Measurements from ENCODE around the gene CENPP. TPM values are rescaled to one million over a fixed set of nuclear protein-coding genes. Genes with fewer than 3 reads are reported as not detected.

Gene CENPP
- total RNA-seq, 1 experiment from 2014 or later, result 8.3 TPM

- Histone ChIP-seq H3K27ac (ENCODE audit: low read length) (no peak overlapping the region), H2AFZ (ENCODE audit: low read length) (no peak overlapping the region), H3K4me3 (ENCODE audit: low read length) (no peak overlapping the region), H3K9ac (ENCODE audit: low read length) (no peak overlapping the region), H3K27me3 (ENCODE audit: low read length) (no peaks in the 10 kb centered on the region), H3K4me1 (ENCODE audit: insufficient read depth, low read length) (no peaks in the 10 kb centered on the region), H3K9me3 (ENCODE audit: low read length) (no peaks in the 10 kb centered on the region), H3K79me2 (ENCODE audit: low read length) (no peaks in the 10 kb centered on the region), H4K20me1 (ENCODE audit: low read length) (no peaks in the 10 kb centered on the region), H3K9me2 (replicated peaks; ENCODE audit: low read length) (no peaks in the 10 kb centered on the region), H3K36me3 (ENCODE audit: low read depth, low read length) (0 out of 2 replicates have a peak, but pooled peaks cover 3% of the 10 kb centered on the region), H3K4me2 (ENCODE audit: low read length) (no peak overlapping the region), H3F3A (ENCODE audit: low read length, unreplicated experiment) (no peaks in the 10 kb centered on the region)
- ATAC-seq (no peak), DNase-seq (no peak)
- no TSS peak for BruUV-seq (replicated peaks)
- intact Hi-C loops (cut with micrococcal nuclease), result no loop called here
- POLR2A ChIA-PET (ENCODE audit: unreplicated experiment), result no interaction called here
- TF ChIP-seq CTCF (conservative IDR thresholded peaks at IDR 0.05; ENCODE audit: low read depth, low read length), result no peak
- no peak for TF ChIP-seq EZH2 (IDR thresholded peaks at IDR 0.05; ENCODE audit: low read length, unreplicated experiment)
- no peak for TF ChIP-seq EZH2phosphoT487 (IDR thresholded peaks at IDR 0.05; ENCODE audit: borderline replicate concordance, low read length)
- CTCF ChIA-PET, result no interaction called here
Measured at GRCh38 chr9:92607088-92607487, 281.3 kb downstream of the CENPP start.

- H3K9ac ChIP-seq (ENCODE audit: low read length), result no peak overlapping the region
- 0 out of 2 replicates have a peak, but pooled peaks cover 3% of the 10 kb centered on the region for H3K36me3 ChIP-seq (ENCODE audit: low read depth, low read length)
- no peak for DNase-seq
- no peaks in the 10 kb centered on the region for H4K20me1 ChIP-seq (ENCODE audit: low read length)
- no TSS peak for BruUV-seq (replicated peaks)
- TF ChIP-seq EZH2phosphoT487 (IDR thresholded peaks at IDR 0.05; ENCODE audit: borderline replicate concordance, low read length) (no peak), CTCF (conservative IDR thresholded peaks at IDR 0.05; ENCODE audit: low read depth, low read length) (no peak), EZH2 (IDR thresholded peaks at IDR 0.05; ENCODE audit: low read length, unreplicated experiment) (no peak)
- ATAC-seq, result no peak
- no peak overlapping the region for H3K4me2 ChIP-seq (ENCODE audit: low read length)
- intact Hi-C loops (cut with micrococcal nuclease), result no loop called here
- no peaks in the 10 kb centered on the region for H3K27me3 ChIP-seq (ENCODE audit: low read length)
- H2AFZ ChIP-seq (ENCODE audit: low read length), result no peak overlapping the region
- no peak overlapping the region for H3K4me3 ChIP-seq (ENCODE audit: low read length)
- H3K9me3 ChIP-seq (ENCODE audit: low read length), result no peaks in the 10 kb centered on the region
- CTCF ChIA-PET, result no interaction called here
- no peaks in the 10 kb centered on the region for H3K79me2 ChIP-seq (ENCODE audit: low read length)
- H3F3A ChIP-seq (ENCODE audit: low read length, unreplicated experiment), result no peaks in the 10 kb centered on the region
- no peaks in the 10 kb centered on the region for H3K9me2 ChIP-seq (replicated peaks; ENCODE audit: low read length)
- POLR2A ChIA-PET (ENCODE audit: unreplicated experiment), result no interaction called here
- H3K27ac ChIP-seq (ENCODE audit: low read length), result no peak overlapping the region
- H3K4me1 ChIP-seq (ENCODE audit: insufficient read depth, low read length), result no peaks in the 10 kb centered on the region
Measured at GRCh38 chr9:92607773-92608172, 282.0 kb downstream of the CENPP start.

GRCh38 chr9:92608241-92608908 is 282.6 kb downstream of the CENPP start:
- TF ChIP-seq EZH2 (IDR thresholded peaks at IDR 0.05; ENCODE audit: low read length, unreplicated experiment), result no peak
- no peak for TF ChIP-seq EZH2phosphoT487 (IDR thresholded peaks at IDR 0.05; ENCODE audit: borderline replicate concordance, low read length)
- no peak for TF ChIP-seq CTCF (conservative IDR thresholded peaks at IDR 0.05; ENCODE audit: low read depth, low read length)
- Histone ChIP-seq H3K79me2 (ENCODE audit: low read length) (no peaks in the 10 kb centered on the region), H3K36me3 (ENCODE audit: low read depth, low read length) (0 out of 2 replicates have a peak, but pooled peaks cover 3% of the 10 kb centered on the region), H3K4me3 (ENCODE audit: low read length) (no peak overlapping the region), H3F3A (ENCODE audit: low read length, unreplicated experiment) (no peaks in the 10 kb centered on the region), H3K27ac (ENCODE audit: low read length) (no peak overlapping the region), H3K9ac (ENCODE audit: low read length) (no peak overlapping the region), H2AFZ (ENCODE audit: low read length) (no peak overlapping the region), H3K27me3 (ENCODE audit: low read length) (no peaks in the 10 kb centered on the region), H3K9me2 (replicated peaks; ENCODE audit: low read length) (no peaks in the 10 kb centered on the region), H3K4me1 (ENCODE audit: insufficient read depth, low read length) (no peaks in the 10 kb centered on the region), H3K4me2 (ENCODE audit: low read length) (no peak overlapping the region), H4K20me1 (ENCODE audit: low read length) (no peaks in the 10 kb centered on the region), H3K9me3 (ENCODE audit: low read length) (no peaks in the 10 kb centered on the region)
- no peak for ATAC-seq
- intact Hi-C loops (cut with micrococcal nuclease), result no loop called here
- no TSS peak for BruUV-seq (replicated peaks)
- CTCF ChIA-PET, result no interaction called here
- POLR2A ChIA-PET (ENCODE audit: unreplicated experiment), result no interaction called here
- no peak for DNase-seq

Measured in PC-3 (cell line).